Osteocyte (in vitro differentiated cells): ENCODE results near the gene PRKCD. TPM values are rescaled to one million over a fixed set of nuclear protein-coding genes. Genes with fewer than 3 reads are reported as not detected.

Source experiments
- DNase-seq: peaks from one replicate; pipeline ENCODE4 v3.0.0; 2021; ENCODE audit warnings: mixed read lengths; ENCODE audit not compliant: unreplicated experiment; ENCODE audit errors: extremely low spot score
- H3K27ac Mint-ChIP-seq: one replicate; pipeline ENCODE4 v1.8.0; 2021; ENCODE audit warnings: mild to moderate bottlenecking, mixed read lengths; ENCODE audit not compliant: unreplicated experiment
- H3K27me3 Mint-ChIP-seq: one replicate; pipeline ENCODE4 v1.8.0; 2021; ENCODE audit warnings: mixed read lengths; ENCODE audit not compliant: unreplicated experiment
- H3K36me3 Mint-ChIP-seq: one replicate; pipeline ENCODE4 v1.8.0; 2021; ENCODE audit warnings: mixed read lengths; ENCODE audit not compliant: unreplicated experiment
- H3K4me1 Mint-ChIP-seq: one replicate; pipeline ENCODE4 v1.8.0; 2021; ENCODE audit warnings: mixed read lengths; ENCODE audit not compliant: unreplicated experiment
- H3K4me3 Mint-ChIP-seq: one replicate; pipeline ENCODE4 v1.8.0; 2021; ENCODE audit warnings: mild to moderate bottlenecking, moderate library complexity, mixed read lengths; ENCODE audit not compliant: unreplicated experiment
- H3K9me3 Mint-ChIP-seq: one replicate; pipeline ENCODE4 v1.8.0; 2021; ENCODE audit warnings: mixed read lengths; ENCODE audit not compliant: unreplicated experiment
- CTCF ChIP-seq: fragments of 200-600 bp; sonication (generic); IDR thresholded peaks from 2 replicates; pipeline ENCODE4 v1.5.0; 2021; ENCODE audit warnings: antibody characterized with exemption, mild to moderate bottlenecking, moderate library complexity
- total RNA-seq: library from RNA; stranded (reverse); gene quantifications from 2 replicates; pipeline ENCODE4 v1.2.1, GENCODE V29; 2021

The PRKCD gene
- total RNA-seq, 1 donor from 2014 or later: 17.1 TPM

GRCh38 chr3:53187430-53187829 is 26.4 kb downstream of the PRKCD start:
- H3K9me3 Mint-ChIP-seq: no peaks in the 10 kb centered on the region
- no peak overlapping the region for H3K27ac Mint-ChIP-seq
- peaks cover 7% of the 10 kb centered on the region for H3K4me1 Mint-ChIP-seq
- DNase-seq: no peak
- no peak for TF ChIP-seq CTCF
- peaks cover 10% of the 10 kb centered on the region for H3K36me3 Mint-ChIP-seq
- no peaks in the 10 kb centered on the region for H3K27me3 Mint-ChIP-seq
- no peak overlapping the region for H3K4me3 Mint-ChIP-seq

GRCh38 chr3:53188136-53188685 is 27.2 kb downstream of the PRKCD start:
- Mint-ChIP-seq H3K4me1 (peaks cover 10% of the 10 kb centered on the region), H3K36me3 (peaks cover 10% of the 10 kb centered on the region), H3K27ac (no peak overlapping the region), H3K9me3 (no peaks in the 10 kb centered on the region), H3K4me3 (no peak overlapping the region), H3K27me3 (no peaks in the 10 kb centered on the region)
- no peak for TF ChIP-seq CTCF
- no peak for DNase-seq

GRCh38 chr3:53188720-53189119 is 27.7 kb downstream of the PRKCD start:
- H3K27me3 Mint-ChIP-seq: no peaks in the 10 kb centered on the region
- no peak overlapping the region for H3K4me3 Mint-ChIP-seq
- H3K36me3 Mint-ChIP-seq: peaks cover 10% of the 10 kb centered on the region
- peaks cover 15% of the 10 kb centered on the region for H3K4me1 Mint-ChIP-seq
- H3K27ac Mint-ChIP-seq: no peak overlapping the region
- no peaks in the 10 kb centered on the region for H3K9me3 Mint-ChIP-seq
- DNase-seq: no peak
- no peak for TF ChIP-seq CTCF

- Mint-ChIP-seq H3K9me3 (no peaks in the 10 kb centered on the region), H3K36me3 (peaks cover 10% of the 10 kb centered on the region), H3K27me3 (no peaks in the 10 kb centered on the region), H3K4me1 (peaks cover 21% of the 10 kb centered on the region), H3K27ac (no peak overlapping the region), H3K4me3 (no peak overlapping the region)
- TF ChIP-seq CTCF: no peak
- no peak for DNase-seq
These were observed 28.3 kb downstream of the PRKCD start for GRCh38 chr3:53189276-53189675.

- no peaks in the 10 kb centered on the region for H3K27me3 Mint-ChIP-seq
- H3K9me3 Mint-ChIP-seq: no peaks in the 10 kb centered on the region
- H3K27ac Mint-ChIP-seq: no peak overlapping the region
- no peak for TF ChIP-seq CTCF
- H3K4me1 Mint-ChIP-seq: peaks cover 31% of the 10 kb centered on the region
- no peak for DNase-seq
- H3K4me3 Mint-ChIP-seq: no peak overlapping the region
- peaks cover 5% of the 10 kb centered on the region for H3K36me3 Mint-ChIP-seq
These were observed 29.6 kb downstream of the PRKCD start for GRCh38 chr3:53190659-53191058.
